Right ventricle myocardium superior (tissue), 1 donor: ENCODE measurements around the gene DOCK1. TPM values are rescaled to one million over a fixed set of nuclear protein-coding genes. Genes with fewer than 3 reads are reported as not detected.
A peak's percentile ranks its signal among the peaks of the same experiment; 100 is the strongest.

Experiments
- ATAC-seq: fragments of 200-7000 bp; cut with Tn5 transposase; one replicate; pipeline ENCODE4 v1.9.1; 2020; ENCODE audit warnings: mild to moderate bottlenecking; ENCODE audit not compliant: poor library complexity
- DNase-seq: peaks from one replicate; pipeline ENCODE4 v3.0.0-alpha.2; 2020
- intact Hi-C: fragments of 100-400 bp; cut with DNase I; formaldehyde crosslinking; loops from one replicate; pipeline ENCODE4 v1.11.2; 2022
- total RNA-seq: library from RNA; stranded (reverse); fragmentation: NEBNext Ultra II Directional; extraction: Animal tissue kit (Norgen Biotek cat#: 25700); gene quantifications from one replicate; pipeline ENCODE4 v1.2.1, GENCODE V29; 2021
- donor health status: DM: no; HTN: yes; CAD: no; lungs with severe emphysema.

DOCK1 gene
- total RNA-seq, 1 donor from 2014 or later: 14.3 TPM

DNA sequence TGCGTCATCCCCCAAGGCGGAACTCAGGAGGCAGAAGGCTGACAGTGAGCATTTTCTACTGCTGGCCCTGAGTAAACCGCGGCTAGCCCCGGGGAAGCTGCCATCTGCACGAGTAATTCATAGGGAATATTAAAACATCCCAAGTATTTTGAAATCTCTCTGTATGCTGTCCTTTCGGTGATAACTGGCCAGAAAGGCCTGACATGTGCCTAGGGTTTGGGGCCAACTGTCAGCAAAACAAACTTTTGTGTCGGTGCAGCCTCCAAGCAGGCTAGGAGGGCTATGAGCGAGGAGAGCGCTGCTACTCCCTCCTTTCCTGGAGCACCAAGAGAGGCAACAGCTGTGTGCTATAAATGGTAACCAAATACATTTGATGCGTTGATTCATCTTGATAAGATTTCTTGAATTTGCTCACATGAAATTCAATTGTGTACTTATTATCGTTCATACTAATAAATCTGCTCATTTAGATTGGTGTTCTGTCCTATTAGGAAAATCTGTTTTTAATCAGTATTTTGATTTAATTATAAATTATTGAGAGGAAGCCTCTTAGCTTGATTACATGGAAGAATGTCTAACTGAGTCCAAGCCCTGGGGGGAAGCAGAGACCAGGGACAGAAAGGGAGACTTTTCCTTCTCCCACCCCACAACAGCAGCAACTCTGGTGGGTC is 519.5 kb downstream of the DOCK1 start:
- peak; percentile 60 for DNase-seq
- ATAC-seq: peak; percentile 87

DNA sequence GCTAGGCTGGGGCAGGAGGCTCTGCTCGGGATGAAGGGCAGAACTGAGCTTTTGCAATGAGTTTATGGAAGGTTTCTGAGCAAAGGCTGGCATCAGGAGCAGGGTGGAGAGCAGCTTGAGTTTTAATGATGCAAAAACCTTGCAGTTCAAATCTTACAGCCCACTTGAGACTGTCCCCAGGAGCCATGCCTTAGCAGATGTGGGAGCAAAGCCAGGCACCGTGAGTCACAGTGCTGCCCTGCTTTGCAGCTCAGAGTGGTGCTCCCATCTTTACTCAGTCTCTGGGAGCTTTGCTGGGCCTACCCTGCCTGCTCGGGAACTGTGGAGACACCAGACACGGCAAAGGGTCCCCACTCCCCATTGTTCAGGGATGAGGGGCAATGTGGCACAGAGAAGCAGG is 521.5 kb downstream of the DOCK1 start:
- no peak for ATAC-seq
- DNase-seq: no peak
- intact Hi-C loops: no loop called here

More for the DNA sequence above, 519.5 kb downstream of the DOCK1 start:
- intact Hi-C loops: no loop called here

DNA sequence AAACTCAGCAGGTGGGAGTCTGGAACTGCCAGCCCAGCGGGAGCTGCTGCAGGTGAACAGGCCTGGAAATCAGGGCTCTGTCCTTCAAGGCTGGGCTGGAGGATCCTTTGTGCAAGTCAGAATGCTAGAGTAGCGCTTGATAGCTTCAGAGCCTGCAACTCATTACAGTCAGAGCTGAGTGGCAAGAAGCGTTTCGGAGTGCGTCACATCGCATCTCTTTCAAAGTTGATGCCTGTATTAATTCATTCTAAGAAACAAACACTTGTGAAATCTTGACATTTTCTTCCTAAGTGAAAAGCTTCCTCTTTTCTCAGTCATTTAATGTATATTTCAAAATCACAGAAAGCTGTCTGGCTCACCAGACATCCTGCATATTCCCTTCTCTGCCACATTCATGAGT is 522.7 kb downstream of the DOCK1 start:
- intact Hi-C loops: no loop called here

DNA sequence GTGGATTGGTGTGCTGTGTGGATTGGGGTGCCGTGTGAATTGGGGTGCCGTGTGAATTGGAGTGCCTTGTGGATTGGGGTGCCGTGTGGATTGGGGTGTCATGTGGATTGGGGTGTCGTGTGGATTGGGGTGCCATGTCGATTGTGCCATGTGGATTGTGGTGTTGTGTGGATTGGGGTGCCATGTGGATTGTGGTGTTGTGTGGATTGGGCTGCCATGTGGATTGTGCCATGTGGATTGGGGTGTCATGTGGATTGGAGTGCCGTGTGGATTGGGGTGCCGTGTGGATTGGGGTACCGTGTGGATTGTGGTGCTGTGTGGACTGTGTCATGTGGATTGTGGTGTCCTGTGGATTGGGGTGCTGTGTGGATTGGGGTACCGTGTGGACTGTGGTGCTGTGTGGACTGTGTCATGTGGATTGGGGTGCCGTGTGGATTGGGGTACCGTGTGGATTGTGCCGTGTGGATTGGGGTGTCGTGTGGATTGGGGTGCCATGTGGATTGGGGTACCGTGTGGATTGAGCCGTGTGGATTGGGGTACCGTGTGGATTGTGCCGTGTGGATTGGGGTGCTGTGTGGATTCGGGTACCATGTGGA is 523.3 kb downstream of the DOCK1 start:
- intact Hi-C loops: no loop called here
- ATAC-seq (no peak), DNase-seq (no peak)

More for the DNA sequence above, 522.7 kb downstream of the DOCK1 start:
- ATAC-seq (no peak), DNase-seq (no peak)

DNA sequence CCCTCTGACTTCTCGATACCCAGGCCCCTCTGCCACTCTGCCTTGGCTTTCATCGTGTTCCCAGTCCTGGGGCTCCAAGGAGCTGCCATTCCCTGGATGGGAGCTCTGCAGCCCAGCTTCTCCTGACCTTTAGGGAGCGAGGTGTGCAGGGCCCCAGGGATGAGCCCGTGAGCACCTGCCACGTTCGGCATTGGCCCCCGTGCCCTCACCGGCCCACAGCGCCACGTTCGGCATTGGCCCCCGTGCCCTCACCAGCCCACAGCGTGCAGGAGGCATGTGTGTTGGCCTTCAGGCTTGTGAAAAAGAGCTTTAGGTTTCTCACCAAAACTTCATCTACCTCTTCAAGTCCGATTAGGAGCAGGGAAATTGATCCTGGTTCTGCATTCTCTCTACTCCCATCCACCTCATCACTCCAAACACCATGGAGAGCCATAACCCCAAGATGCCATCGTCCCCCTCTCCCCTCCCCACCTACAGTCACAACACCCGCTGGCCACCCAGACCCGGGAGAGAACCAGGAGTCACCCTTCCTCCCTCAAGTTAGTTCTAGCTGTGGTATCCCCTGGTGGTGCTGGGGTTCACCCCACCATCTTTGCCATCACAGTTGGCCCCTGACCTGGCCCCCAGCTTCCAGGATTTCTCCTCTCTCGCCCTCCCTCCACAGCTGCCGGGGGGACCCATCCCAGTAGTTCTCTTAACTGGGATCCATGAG is 524.5 kb downstream of the DOCK1 start:
- DNase-seq (no peak), ATAC-seq (no peak)
- intact Hi-C loops: no loop called here

DNA sequence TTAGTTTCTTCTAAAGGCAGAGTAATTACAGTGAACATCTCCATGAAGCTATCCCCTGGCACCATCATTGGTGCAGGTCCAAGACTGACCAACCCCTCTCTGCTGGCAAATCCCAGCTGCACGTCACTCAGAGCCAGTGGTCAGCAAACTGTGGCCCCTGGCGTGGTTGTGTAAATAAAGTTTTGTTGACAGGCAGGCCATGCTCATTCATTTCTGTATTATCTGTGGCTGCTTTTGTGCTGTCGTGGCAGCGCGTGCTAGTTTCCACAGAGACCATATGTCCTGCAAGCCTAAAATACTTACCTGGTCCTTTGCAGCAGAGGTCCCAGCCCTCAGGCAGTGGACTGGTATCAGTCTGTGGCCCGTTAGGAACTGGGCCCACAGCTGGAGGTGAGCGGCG is 526.3 kb downstream of the DOCK1 start:
- intact Hi-C loops: no loop called here
- no peak for DNase-seq

DNA sequence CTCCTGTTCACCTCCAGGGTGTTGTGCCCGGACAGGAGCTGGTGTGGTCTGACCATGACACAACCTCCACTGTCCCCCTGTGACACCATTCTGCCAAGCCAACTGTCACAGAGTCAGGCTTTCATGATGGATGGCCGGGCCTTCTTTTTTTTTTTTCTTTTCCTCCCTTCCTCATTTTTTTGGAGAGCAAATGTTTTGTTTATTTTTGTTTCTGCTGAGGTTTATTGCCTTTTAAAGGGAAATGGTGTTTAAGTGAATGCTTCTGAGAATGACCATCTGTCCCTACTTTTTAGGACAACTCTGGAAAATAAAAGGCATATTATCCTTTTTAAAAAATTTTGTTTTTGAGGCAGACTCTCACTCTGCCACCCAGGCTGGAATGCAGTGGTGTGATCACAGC is 528.8 kb downstream of the DOCK1 start:
- DNase-seq (no peak), ATAC-seq (no peak)
- intact Hi-C loops: no loop called here

More for the DNA sequence above, 526.3 kb downstream of the DOCK1 start:
- ATAC-seq: no peak

DNA sequence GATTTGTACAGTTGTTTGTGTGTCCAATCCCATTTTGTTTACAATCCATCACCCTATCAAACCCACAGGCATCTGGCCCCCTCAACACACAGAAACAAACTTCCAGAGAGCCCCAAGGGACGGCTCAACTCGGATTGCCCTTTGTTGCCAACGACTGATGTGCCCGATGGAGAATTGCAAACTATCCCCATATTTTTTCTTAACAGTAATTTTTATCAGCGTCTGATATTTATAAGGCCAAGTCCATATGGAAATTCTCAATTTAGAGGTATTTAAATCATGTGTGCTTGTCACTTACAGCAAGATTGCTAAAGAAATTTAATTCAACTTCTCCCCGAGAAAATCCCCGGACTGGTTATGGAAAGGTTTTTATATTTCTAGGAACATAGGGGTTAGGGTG is 530.0 kb downstream of the DOCK1 start:
- DNase-seq (no peak), ATAC-seq (no peak)
- intact Hi-C loops: no loop called here

DNA sequence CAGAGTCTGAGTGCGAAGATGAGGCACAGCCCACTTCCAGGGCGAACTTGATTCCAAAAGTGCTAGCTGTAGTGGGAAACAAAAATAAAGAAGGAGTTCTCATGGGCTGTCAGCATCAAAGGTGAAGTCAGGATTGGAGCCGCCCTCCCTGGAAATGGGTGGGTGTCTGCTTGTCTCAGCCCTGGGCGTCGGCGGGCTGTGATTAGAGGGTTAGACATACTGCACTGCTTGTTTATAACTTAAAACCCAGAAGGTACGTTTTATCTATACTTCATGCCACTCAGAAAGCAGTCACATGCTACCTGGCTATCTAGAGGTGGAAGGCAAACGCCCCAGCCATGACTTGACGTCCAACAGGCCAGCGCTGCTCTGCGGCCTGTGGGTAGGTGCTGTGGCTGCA is 535.1 kb downstream of the DOCK1 start:
- intact Hi-C loops: no loop called here

DNA sequence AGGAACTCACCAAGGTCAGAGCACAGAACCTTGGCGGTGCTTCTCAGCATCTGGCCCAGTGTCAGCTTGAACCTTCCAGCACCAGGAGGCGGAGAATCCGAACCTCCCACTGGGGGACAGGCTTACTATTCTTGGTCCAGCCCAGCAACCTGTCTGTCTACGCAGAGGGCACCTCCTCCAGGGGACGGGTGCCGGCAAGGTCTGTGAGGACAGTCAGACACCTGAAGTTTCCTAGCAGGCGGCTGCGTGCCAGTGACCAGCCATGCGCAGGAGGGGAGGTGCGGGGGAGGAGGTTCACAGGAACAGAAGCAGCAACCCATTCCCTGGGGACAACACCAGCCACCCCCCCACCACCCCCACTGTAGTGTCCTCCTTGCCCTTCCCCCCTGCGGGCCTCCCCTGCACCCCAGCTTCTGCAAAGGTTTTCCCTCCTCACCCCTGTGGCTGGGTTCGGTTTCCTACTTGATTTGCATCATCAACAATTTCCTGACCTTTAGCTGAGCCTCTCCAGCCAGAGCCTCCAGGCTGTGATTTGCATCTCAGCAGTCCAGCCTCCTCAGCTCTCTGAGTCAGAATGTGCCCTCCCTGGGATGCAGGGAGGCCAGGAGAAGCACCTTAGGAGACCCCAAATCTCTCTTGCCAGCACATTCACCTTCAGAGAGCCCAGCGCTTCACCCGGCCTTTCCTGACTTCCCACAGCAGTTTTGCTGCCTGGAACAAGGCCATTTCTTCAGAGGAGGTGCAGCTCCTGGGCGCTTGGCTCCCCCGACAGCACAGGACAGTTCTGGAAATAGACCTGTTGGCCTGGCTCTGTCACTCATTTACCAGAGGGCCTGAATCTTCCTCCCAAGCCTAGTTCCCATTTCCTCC is 536.4 kb downstream of the DOCK1 start:
- ATAC-seq: peak; percentile 12
- no peak for DNase-seq
- intact Hi-C loops: no loop called here

More for the DNA sequence above, 535.1 kb downstream of the DOCK1 start:
- no peak for DNase-seq
- no peak for ATAC-seq

DNA sequence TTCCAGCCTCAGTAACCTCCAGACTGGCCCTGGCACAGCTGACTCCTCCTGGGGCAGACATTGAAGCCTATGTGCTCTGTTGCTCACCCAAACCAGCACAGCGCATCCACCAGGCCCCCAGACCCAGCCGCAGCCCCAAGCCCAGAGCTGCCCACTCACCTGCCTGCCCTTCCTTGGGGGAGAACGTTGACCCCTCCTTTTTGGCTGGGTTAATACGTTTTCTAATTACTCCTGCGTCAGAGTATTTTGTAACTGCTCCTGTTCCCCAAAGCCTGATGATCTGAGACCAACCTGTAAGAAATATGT is 536.9 kb downstream of the DOCK1 start:
- ATAC-seq (no peak), DNase-seq (no peak)
- intact Hi-C loops: no loop called here

DNA sequence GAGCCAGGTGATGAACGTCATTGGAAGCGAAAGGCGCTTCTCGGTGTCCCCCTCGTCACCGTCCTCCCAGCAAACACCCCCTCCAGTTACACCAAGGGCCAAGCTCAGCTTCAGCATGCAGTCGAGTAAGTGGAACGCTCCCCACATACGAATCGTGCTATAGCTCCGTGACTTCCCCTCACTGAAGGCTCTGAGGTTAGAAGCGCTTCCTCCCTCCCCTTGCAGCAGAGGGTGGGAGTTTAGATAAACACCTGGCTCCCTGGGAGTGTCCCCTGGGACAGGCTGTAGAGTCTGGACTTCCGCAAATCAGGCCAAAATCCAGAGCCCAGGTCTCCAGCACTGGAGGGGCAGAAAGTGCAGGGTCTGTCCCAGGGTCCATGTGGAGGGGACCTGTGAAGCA is 538.9 kb downstream of the DOCK1 start:
- intact Hi-C loops: no loop called here

DNA sequence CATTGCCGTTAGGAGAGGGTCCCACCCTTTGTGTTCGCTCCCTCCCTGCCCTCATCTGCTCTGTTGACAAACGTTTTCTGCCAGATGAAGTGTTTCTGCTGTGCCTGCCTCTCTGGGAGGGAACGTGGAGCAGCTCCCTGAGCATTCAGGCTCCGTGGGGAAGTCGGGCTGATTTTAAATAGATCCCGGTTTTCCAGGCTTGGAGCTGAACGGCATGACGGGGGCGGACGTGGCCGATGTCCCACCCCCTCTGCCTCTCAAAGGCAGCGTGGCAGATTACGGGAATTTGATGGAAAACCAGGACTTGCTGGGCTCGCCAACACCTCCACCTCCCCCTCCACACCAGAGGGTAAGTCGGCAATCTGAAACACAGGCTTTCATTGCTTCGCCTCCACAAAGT is 542.0 kb downstream of the DOCK1 start:
- DNase-seq (no peak), ATAC-seq (no peak)
- intact Hi-C loops: no loop called here

More for the DNA sequence above, 538.9 kb downstream of the DOCK1 start:
- no peak for ATAC-seq
- no peak for DNase-seq

DNA sequence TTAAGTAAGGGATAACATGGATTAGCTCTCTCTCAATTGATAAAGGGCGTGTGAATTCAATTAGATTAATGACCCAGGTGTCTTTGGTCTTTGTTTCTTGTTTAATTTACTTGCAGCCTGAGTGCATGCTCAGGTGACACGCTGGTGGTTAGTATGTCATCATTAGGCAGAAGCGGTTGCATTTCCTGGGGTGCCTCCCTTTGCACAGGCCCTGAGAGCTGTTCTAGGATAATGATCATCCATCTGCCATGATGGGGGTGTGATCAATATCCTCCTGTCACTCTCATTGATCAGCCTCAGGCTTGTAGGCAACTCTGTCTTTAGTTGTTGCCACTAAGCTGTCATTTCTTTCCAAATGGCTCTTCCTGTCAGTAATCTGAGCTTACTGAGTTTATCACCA is 544.3 kb downstream of the DOCK1 start:
- ATAC-seq (no peak), DNase-seq (no peak)
- intact Hi-C loops: no loop called here

DNA sequence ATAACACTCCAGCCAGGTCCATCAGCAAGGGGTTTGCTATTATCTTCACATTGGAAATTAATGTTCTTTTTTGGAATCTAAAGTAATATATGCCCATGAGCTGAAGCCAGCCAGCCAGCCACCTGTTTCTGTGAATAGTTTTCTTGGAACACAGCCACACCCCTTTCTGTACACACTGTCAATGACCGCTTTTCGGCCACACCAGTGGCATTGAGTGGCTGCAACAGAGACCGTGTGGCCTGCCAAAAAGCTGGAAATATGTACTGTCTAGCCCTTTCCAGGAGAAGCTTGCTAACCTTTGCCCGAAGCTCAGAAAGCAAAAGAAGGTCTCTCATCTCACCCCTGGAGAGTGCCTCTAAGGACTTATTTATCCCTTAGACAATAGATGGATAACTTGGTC is 545.4 kb downstream of the DOCK1 start:
- intact Hi-C loops: no loop called here
- ATAC-seq: no peak

DNA sequence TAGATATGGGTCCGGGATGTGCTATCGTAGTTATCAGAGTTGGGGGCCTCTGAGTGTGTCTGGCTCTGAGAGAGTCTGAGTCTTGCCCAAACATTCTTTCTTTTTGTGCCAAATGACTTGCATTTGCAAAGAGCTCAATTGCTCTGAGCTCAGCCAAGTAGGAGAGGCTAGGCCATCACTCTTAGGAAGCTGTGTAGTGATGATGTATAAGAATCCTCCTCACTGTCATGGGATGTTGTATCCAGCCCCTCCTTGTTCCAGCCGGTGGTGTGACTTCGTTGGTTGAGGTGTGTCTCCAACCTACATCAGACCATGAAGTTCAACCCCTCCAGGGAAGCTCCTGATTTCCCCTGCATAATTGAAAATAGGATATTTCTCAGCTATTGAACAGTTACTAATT is 546.4 kb downstream of the DOCK1 start:
- DNase-seq (no peak), ATAC-seq (no peak)
- intact Hi-C loops: no loop called here

More for the DNA sequence above, 545.4 kb downstream of the DOCK1 start:
- no peak for DNase-seq

DNA sequence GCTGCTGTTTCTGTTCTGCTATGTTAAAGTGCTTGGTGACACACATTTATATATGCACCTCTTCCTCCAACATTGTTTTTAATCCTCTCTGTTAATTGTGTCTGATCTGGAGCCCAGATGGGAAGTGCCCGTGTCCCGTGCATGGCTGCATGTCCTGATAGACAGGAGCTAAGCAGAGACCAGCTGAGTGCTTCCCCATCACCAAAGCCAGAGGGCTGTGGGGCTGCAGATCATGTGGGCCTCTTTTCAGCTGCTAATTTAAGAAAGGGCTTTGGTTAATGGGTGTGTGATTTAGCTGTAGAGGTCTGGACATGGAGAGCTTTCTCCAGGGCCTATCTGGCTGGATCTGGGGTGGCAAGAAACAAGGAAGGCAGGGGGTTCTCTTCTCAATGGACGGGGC is 547.3 kb downstream of the DOCK1 start:
- DNase-seq: no peak
- intact Hi-C loops: no loop called here
- no peak for ATAC-seq

DNA sequence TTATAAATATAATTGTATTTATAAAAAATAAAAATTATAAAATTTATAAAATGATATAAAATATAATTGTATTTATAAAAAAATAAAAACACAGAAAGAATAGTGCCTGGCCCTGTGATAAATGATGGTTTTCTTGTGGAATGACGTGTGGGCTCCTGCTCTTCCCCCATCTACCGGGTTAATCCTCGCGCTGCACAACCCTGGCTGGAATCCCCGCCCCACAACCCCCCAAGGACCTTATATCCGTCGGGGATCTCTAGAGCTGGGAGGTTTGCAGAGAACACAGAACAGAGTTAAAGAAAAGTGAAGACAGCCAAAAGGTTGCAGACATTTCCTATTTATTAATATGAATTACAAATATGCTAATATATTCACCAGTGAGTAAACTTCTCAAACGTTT is 548.5 kb downstream of the DOCK1 start:
- ATAC-seq (no peak), DNase-seq (no peak)
- intact Hi-C loops: no loop called here

DNA sequence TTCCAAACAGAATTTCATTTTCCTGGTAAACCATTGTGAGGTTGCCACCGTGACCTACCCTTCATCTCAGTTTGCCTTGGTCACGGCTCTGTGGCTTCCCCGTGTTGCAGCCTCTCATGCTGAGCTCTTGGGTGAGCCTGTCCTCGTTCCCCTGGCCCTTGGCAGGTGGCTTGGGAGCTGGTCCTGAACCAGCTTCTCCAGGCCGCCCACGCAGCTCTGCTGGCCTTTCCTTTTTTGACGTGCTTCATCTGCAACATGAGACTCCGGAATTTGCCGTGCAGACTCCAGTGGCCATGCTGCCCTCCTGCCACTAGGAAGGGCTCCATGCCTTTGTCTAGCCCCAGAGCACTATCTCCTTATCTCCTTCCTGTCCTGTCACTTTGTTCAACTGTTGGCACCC is 550.9 kb downstream of the DOCK1 start:
- no peak for DNase-seq
- no peak for ATAC-seq
- intact Hi-C loops: no loop called here
